Esophagus muscularis mucosa (tissue), 4 donors: ENCODE measurements around the gene CC2D1A. TPM values are rescaled to one million over a fixed set of nuclear protein-coding genes. Genes with fewer than 3 reads are reported as not detected.
A peak's percentile ranks its signal among the peaks of the same experiment; 100 is the strongest.

Experiments
- DNase-seq: peaks from one replicate; pipeline ENCODE4 v3.0.0-alpha.2; 2017; ENCODE audit errors: extremely low spot score
- H3K27ac ChIP-seq, 4 donors: fragments of 200-600 bp; sonication (generic); replicated peaks in 1 of 4; 1 replicate in 3 of 4; 2 replicates in 1 of 4; pipeline ENCODE4 v1.5.1; 2016 to 2019; ENCODE audit warnings: mild to moderate bottlenecking in 1 of 4
- H3K27me3 ChIP-seq, 4 donors: fragments of 200-600 bp; sonication (generic); one replicate each; pipeline versions ENCODE4 v1.5.1 to v1.6.0; 2016 to 2019
- H3K36me3 ChIP-seq, 4 donors: fragments of 200-600 bp; sonication (generic); one replicate each; pipeline ENCODE4 v1.5.1; 2016 to 2019
- H3K4me1 ChIP-seq, 4 donors: fragments of 200-600 bp; sonication (generic); one replicate each; pipeline ENCODE4 v1.5.1; 2016 to 2019
- H3K4me3 ChIP-seq, 4 donors: fragments of 200-600 bp; sonication (generic); 1 replicate in 2 of 4; 2 replicates in 2 of 4; pipeline ENCODE4 v1.5.1; 2016 to 2019; ENCODE audit warnings: mild to moderate bottlenecking in 4 of 4, moderate library complexity in 1 of 4
- H3K9me3 ChIP-seq, 4 donors: fragments of 200-600 bp; sonication (generic); 1 replicate in 3 of 4; 2 replicates in 1 of 4; pipeline ENCODE4 v1.5.1; 2016 to 2019
- CTCF ChIP-seq, 3 experiments: fragments of 200-600 bp in 2 of 3; fragments of 450-650 bp in 1 of 3; sonication (generic) in 2 of 3; IDR thresholded peaks; one replicate each; pipeline ENCODE4 v1.5.1; 2017 to 2019; ENCODE audit warnings: antibody characterized with exemption in 3 of 3, mild to moderate bottlenecking in 2 of 3, moderate library complexity in 1 of 3
- EP300 ChIP-seq: sonication (generic); formaldehyde crosslinking; IDR thresholded peaks from one replicate; pipeline ENCODE4 v1.6.1; 2017; ENCODE audit warnings: antibody characterized with exemption
- POLR2A ChIP-seq: fragments of 450-650 bp; IDR thresholded peaks from one replicate; pipeline ENCODE4 v1.6.1; 2017; ENCODE audit warnings: antibody characterized with exemption, moderate library complexity, mild to moderate bottlenecking, low read depth
- POLR2AphosphoS5 ChIP-seq, 2 donors: sonication (generic); formaldehyde crosslinking; IDR thresholded peaks; one replicate each; pipeline ENCODE4 v1.6.1; 2017; ENCODE audit warnings: antibody characterized with exemption in 2 of 2
- WGBS: methylation state at CpG from one replicate; pipeline ENCODE4 v1.1.5; 2018; 5-methylcytosine and 5-hydroxymethylcytosine counted together
- intact Hi-C: fragments of 100-400 bp; cut with DNase I; formaldehyde crosslinking; loops from one replicate; pipeline ENCODE4 v1.15.1; 2023
- total RNA-seq, 4 donors: library from RNA; depleted of rRNA; stranded (reverse); fragments of >200 nt; gene quantifications; one replicate each; pipeline versions ENCODE4 v1.1.0 to v1.2.1, GENCODE V29; 2016

CC2D1A gene
- total RNA-seq, 4 donors from 2014 or later, result 22.9 to 42.8 (median 33.6) TPM

- Histone ChIP-seq H3K9me3 (no peaks in the 10 kb centered on the region), H3K27ac (peak overlapping the region; percentile 80 to 92 (median 83)), H3K4me1 (peaks cover 22 to 44% (median 35%) of the 10 kb centered on the region in 4 donors), H3K27me3 (no peaks in the 10 kb centered on the region), H3K4me3 (peak overlapping the region; percentile 61 to 90 (median 82)), H3K36me3 (no peaks in the 10 kb centered on the region)
- peak; percentile 87 for DNase-seq
- intact Hi-C loops, result no loop called here
- no peak for TF ChIP-seq EP300
- no peak for TF ChIP-seq POLR2AphosphoS5 (IDR thresholded peaks at IDR 0.05)
- TF ChIP-seq CTCF (IDR thresholded peaks at IDR 0.05), result no peak
- TF ChIP-seq POLR2A, result no peak
- WGBS, result 10% methylated on average over 10 of the region's 82 CpGs
Measured at GRCh38 chr19:13865571-13866462, 40.2 kb upstream of the CC2D1A start.

- H3K4me1 ChIP-seq, result peaks cover 14 to 37% (median 28%) of the 10 kb centered on the region in 4 donors
- H3K4me3 ChIP-seq, result peak overlapping the region; percentile 61 to 90 (median 82)
- H3K9me3 ChIP-seq, result no peaks in the 10 kb centered on the region
- no peak for DNase-seq
- intact Hi-C loops, result no loop called here
- no peaks in the 10 kb centered on the region for H3K27me3 ChIP-seq
- TF ChIP-seq CTCF (IDR thresholded peaks at IDR 0.05) (no peak), POLR2AphosphoS5 (IDR thresholded peaks at IDR 0.05) (no peak)
- H3K27ac ChIP-seq, result peak overlapping the region in 2 of 4 donors; percentile 85 to 92
- 72% methylated on average over 15 of the region's 15 CpGs for WGBS
- no peaks in the 10 kb centered on the region for H3K36me3 ChIP-seq
Measured at GRCh38 chr19:13866463-13867046, 39.4 kb upstream of the CC2D1A start.

GRCh38 chr19:13868663-13869062 lies 37.3 kb upstream of the CC2D1A start:
- WGBS, result 78% methylated on average over 4 of the region's 4 CpGs
- H3K4me1 ChIP-seq, result peaks cover 19 to 39% (median 29%) of the 10 kb centered on the region in 4 donors
- no peak overlapping the region for H3K4me3 ChIP-seq
- H3K27ac ChIP-seq, result no peak overlapping the region
- H3K36me3 ChIP-seq, result no peaks in the 10 kb centered on the region
- H3K27me3 ChIP-seq, result peaks cover 0 to 9% (median 0%) of the 10 kb centered on the region in 4 donors
- no peak for DNase-seq
- intact Hi-C loops, result no loop called here
- H3K9me3 ChIP-seq, result no peaks in the 10 kb centered on the region
- TF ChIP-seq POLR2AphosphoS5 (IDR thresholded peaks at IDR 0.05), result no peak

- no peaks in the 10 kb centered on the region for H3K9me3 ChIP-seq
- TF ChIP-seq POLR2AphosphoS5 (IDR thresholded peaks at IDR 0.05) (no peak), CTCF (IDR thresholded peaks at IDR 0.05) (no peak), POLR2A (no peak), EP300 (no peak)
- intact Hi-C loops, result no loop called here
- H3K27me3 ChIP-seq, result peaks cover 0 to 9% (median 0%) of the 10 kb centered on the region in 4 donors
- H3K4me3 ChIP-seq, result no peak overlapping the region
- no peak overlapping the region for H3K27ac ChIP-seq
- WGBS, result 85% methylated on average over 13 of the region's 13 CpGs
- DNase-seq, result no peak
- H3K4me1 ChIP-seq, result peaks cover 19 to 37% (median 27%) of the 10 kb centered on the region in 4 donors
- H3K36me3 ChIP-seq, result no peaks in the 10 kb centered on the region
Measured at GRCh38 chr19:13869281-13869680, 36.7 kb upstream of the CC2D1A start.

GRCh38 chr19:13870873-13871272 lies 35.1 kb upstream of the CC2D1A start:
- Histone ChIP-seq H3K9me3 (no peaks in the 10 kb centered on the region), H3K4me3 (no peak overlapping the region), H3K36me3 (no peaks in the 10 kb centered on the region), H3K4me1 (peaks cover 13 to 23% (median 18%) of the 10 kb centered on the region in 4 donors), H3K27me3 (peaks cover 0 to 9% (median 0%) of the 10 kb centered on the region in 4 donors), H3K27ac (no peak overlapping the region)
- intact Hi-C loops, result no loop called here
- DNase-seq, result no peak
- 100% methylated on average over 3 of the region's 4 CpGs for WGBS
- TF ChIP-seq POLR2AphosphoS5 (IDR thresholded peaks at IDR 0.05) (no peak), CTCF (IDR thresholded peaks at IDR 0.05) (no peak), EP300 (no peak), POLR2A (no peak)
